Heart right ventricle (tissue), 16 donors: Measurements from ENCODE around the gene C6orf15. TPM values are rescaled to one million over a fixed set of nuclear protein-coding genes. Genes with fewer than 3 reads are reported as not detected.

Source experiments
- ATAC-seq, 8 donors: fragments of 200-7000 bp; cut with Tn5 transposase; one replicate each; pipeline ENCODE4 v1.9.1; 2020; ENCODE audit warnings: mild to moderate bottlenecking in 8 of 8, moderate library complexity in 8 of 8, moderate number of reproducible peaks in 1 of 8
- DNase-seq, 2 donors: peaks; one replicate each; pipeline ENCODE4 v3.0.0-alpha.2; 2020
- H3K27ac ChIP-seq, 10 donors: fragments of 200-600 bp; sonication (generic) in 2 of 10; one replicate each; pipeline versions ENCODE4 v1.5.0 to v1.8.0; 2020 to 2022; ENCODE audit warnings: mild to moderate bottlenecking in 3 of 10
- H3K27me3 ChIP-seq, 7 donors: fragments of 200-600 bp; one replicate each; pipeline ENCODE4 v1.8.0; 2021 to 2022; ENCODE audit warnings: mild to moderate bottlenecking in 2 of 7
- H3K36me3 ChIP-seq, 9 donors: fragments of 200-600 bp; sonication (generic) in 1 of 9; one replicate each; pipeline versions ENCODE4 v1.5.0 to v1.8.0; 2020 to 2022; ENCODE audit warnings: mild to moderate bottlenecking in 2 of 9
- H3K4me1 ChIP-seq, 9 donors: fragments of 200-600 bp; sonication (generic) in 1 of 9; one replicate each; pipeline versions ENCODE4 v1.5.0 to v1.8.0; 2020 to 2022; ENCODE audit warnings: mild to moderate bottlenecking in 4 of 9
- H3K4me3 ChIP-seq, 10 donors: fragments of 200-600 bp; sonication (generic) in 2 of 10; one replicate each; pipeline versions ENCODE4 v1.5.0 to v1.8.0; 2020 to 2022; ENCODE audit warnings: mild to moderate bottlenecking in 7 of 10, moderate library complexity in 2 of 10
- H3K9me3 ChIP-seq, 11 donors: fragments of 200-600 bp in 10 of 11; sonication (generic) in 2 of 11; one replicate each; pipeline versions ENCODE4 v1.5.0 to v1.8.0; 2013 to 2022; ENCODE audit warnings: mild to moderate bottlenecking in 2 of 11, control low read depth in 1 of 11, moderate library complexity in 1 of 11
- WGBS, 2 donors: extraction: QIAGEN DNeasy Blood & Tissue Kit; methylation state at CpG; one replicate each; pipeline ENCODE4 v1.1.7; 2013; ENCODE audit warnings: inconsistent platforms in 1 of 2; 5-methylcytosine and 5-hydroxymethylcytosine counted together
- intact Hi-C, 10 donors: fragments of 100-400 bp; cut with DNase I; formaldehyde crosslinking; loops; one replicate each; pipeline versions ENCODE4 v1.11.1 to v1.14.2; 2022
- polyA plus RNA-seq, 2 donors: library from polyadenylated mRNA; stranded (reverse); fragments of 200-250 nt; gene quantifications; one replicate each; pipeline ENCODE4 v1.2.3, GENCODE V29; 2013
- total RNA-seq, 10 donors: library from RNA; stranded (reverse); fragmentation: NEBNext Ultra II Directional in 3 of 10; extraction: Animal tissue kit (Norgen Biotek cat#: 25700) in 3 of 10; gene quantifications; one replicate each; pipeline versions ENCODE4 v1.2.1 to v1.2.4, GENCODE V29; 2021 to 2023
- TF ChIP-seq, protein P1 (sequence below), 9 donors: fragments of 200-600 bp; sonication (generic) in 2 of 9; IDR thresholded peaks; one replicate each; pipeline versions ENCODE4 v1.5.0 to v1.8.0; 2021 to 2022; ENCODE audit warnings: antibody characterized with exemption in 9 of 9, mild to moderate bottlenecking in 5 of 9, moderate library complexity in 1 of 9
- donor health status: Arrhythmogenic right ventricular cardiomyopathy.
- donor health status: ischemic (EF 13 %, LVEDD 7.1; RV severe dilation, severe dysfunction).
- donor health status: healthy with polysubstance abuse.
- donor health status: DM: no; HTN: yes; CAD: no.
- donor health status: DM: no; HTN: no; CAD: no.
- donor health status: ischemic (EF 25% LVEDD 6.9; RV normal size, moderate dysfunction).
- donor health status: ischemic (EF 25% LVEDD 5.7; RV mildly dilated, moderate dysfunction).
- donor health status: healthy.
- donor health status: DM: yes; HTN: yes; CAD: no.
- donor health status: Ischemic cardiomyopathy.
- donor health status: ischemic (EF 35%, LVEDD 5.7; RV mildly dilated, moderate dysfunction).
- donor health status: nonischemic (EF 11% LVEDD 7.7; RV severe dilation, severe dysfunction).
- donor health status: DM: yes; HTN: yes; CAD: no.
- donor health status: PGD.
- donor health status: ischemic (EF 29% LVEDD 5.4; RV normal size, mild dysfunction).
- donor health status: nonischemic (EF 23%, LVEDD 6.1; RV moderate dilation, normal function).

C6orf15 gene
- total and polyA plus RNA-seq, 12 donors: not detected

DNA sequence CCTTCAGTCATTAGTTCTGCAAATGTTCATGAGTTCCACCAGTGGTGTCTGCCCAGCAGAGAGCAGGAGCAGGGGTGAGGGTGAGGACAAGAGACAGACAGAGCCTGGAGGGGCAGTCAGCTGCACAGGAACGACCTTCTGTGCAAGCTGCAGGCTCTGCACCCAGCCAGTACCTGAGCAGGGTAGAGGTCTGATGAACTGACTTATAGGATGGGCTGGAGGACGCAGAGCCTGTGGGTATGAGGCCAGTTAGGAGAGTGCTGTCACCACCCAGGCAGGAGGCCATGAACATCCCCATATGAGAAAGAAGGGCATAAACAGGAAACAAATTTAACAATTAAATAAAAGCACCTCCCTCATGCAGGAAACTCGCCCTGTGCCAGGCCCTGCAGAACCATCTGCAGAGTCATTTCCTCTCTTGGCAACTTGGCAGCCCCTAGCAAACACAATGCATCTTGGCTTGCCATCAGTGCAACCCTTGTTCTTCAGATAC, 17.9 kb downstream of the C6orf15 start:
- WGBS, 2 donors: 47 to 67% methylated on average over 3 of the region's 3 CpGs
- Histone ChIP-seq H3K36me3 (no peaks in the 10 kb centered on the region), H3K27ac (peak overlapping the region in 5 of 10 donors; percentile 16 to 73 (median 52)), H3K4me3 (no peak overlapping the region), H3K4me1 (peaks cover 0 to 24% (median 15%) of the 10 kb centered on the region in 9 donors), H3K9me3 (no peaks in the 10 kb centered on the region), H3K27me3 (no peaks in the 10 kb centered on the region)
- intact Hi-C loops: no loop called here
- DNase-seq (no peak), ATAC-seq (peak; percentile 11 to 69 (median 50))
- TF ChIP-seq, protein P1, sequence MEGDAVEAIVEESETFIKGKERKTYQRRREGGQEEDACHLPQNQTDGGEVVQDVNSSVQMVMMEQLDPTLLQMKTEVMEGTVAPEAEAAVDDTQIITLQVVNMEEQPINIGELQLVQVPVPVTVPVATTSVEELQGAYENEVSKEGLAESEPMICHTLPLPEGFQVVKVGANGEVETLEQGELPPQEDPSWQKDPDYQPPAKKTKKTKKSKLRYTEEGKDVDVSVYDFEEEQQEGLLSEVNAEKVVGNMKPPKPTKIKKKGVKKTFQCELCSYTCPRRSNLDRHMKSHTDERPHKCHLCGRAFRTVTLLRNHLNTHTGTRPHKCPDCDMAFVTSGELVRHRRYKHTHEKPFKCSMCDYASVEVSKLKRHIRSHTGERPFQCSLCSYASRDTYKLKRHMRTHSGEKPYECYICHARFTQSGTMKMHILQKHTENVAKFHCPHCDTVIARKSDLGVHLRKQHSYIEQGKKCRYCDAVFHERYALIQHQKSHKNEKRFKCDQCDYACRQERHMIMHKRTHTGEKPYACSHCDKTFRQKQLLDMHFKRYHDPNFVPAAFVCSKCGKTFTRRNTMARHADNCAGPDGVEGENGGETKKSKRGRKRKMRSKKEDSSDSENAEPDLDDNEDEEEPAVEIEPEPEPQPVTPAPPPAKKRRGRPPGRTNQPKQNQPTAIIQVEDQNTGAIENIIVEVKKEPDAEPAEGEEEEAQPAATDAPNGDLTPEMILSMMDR (IDR thresholded peaks at IDR 0.05): no peak

- no peaks in the 10 kb centered on the region for H3K27me3 ChIP-seq
- TF ChIP-seq, protein P1 (IDR thresholded peaks at IDR 0.05): no peak
- peaks cover 0 to 24% (median 15%) of the 10 kb centered on the region in 9 donors for H3K4me1 ChIP-seq
- no peaks in the 10 kb centered on the region for H3K36me3 ChIP-seq
- no peaks in the 10 kb centered on the region for H3K9me3 ChIP-seq
- H3K4me3 ChIP-seq: no peak overlapping the region
- DNase-seq: no peak
- intact Hi-C loops: no loop called here
- ATAC-seq: peak in 4 of 8 donors; percentile 51 to 75 (median 58)
- peak overlapping the region in 4 of 10 donors; percentile 26 to 52 (median 32) for H3K27ac ChIP-seq
- WGBS, 2 donors: 87 to 89% methylated on average over 12 of the region's 12 CpGs
Observed at GRCh38 chr6:31092769-31093505, 19.4 kb downstream of the C6orf15 start.

DNA sequence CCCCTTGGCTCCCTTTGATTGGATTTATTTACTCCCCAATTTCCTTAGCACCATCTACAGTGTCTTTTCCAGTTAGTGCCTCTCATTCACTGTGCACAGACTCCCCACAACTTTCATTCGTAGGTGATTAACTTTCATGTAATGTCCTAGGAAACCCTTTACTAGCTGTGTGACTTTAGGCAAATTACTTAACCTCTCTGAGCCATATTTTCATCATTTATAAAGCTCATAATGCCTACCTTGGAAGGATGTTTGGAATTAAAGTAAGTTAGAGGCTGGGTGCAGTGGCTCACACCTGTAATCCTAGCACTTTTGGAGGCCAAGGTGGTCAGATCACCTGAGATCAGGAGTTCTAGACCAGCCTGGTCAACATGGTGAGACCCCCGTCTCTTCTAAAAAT, 20.1 kb downstream of the C6orf15 start:
- ATAC-seq: no peak
- no peak overlapping the region for H3K4me3 ChIP-seq
- WGBS, 2 donors: 94 to 97% methylated on average over 2 of the region's 2 CpGs
- H3K27me3 ChIP-seq: no peaks in the 10 kb centered on the region
- intact Hi-C loops: no loop called here
- TF ChIP-seq, protein P1 (IDR thresholded peaks at IDR 0.05): no peak
- H3K36me3 ChIP-seq: no peaks in the 10 kb centered on the region
- H3K9me3 ChIP-seq: no peaks in the 10 kb centered on the region
- peaks cover 0 to 23% (median 17%) of the 10 kb centered on the region in 9 donors for H3K4me1 ChIP-seq
- H3K27ac ChIP-seq: peak overlapping the region in 2 of 10 donors; percentile 5 to 26
- DNase-seq: no peak

DNA sequence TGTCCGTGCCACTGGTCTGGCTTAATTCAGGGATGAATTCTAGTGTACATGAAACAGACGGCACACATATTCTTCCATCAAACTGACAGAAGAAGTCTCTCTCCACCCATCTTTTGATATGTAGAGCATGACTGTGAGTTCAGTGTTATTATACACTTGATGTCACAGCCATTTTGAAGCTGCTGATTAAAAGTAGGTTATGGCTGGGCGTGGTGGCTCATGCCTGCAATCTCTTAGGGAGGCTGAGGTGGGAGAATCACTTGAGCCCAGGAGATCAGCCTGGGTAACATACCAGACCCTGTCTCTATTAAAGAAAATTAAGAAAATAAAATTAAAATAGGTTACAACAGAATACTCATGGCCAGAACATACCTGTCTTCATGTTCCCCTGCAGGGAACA, 20.7 kb downstream of the C6orf15 start:
- no peak for DNase-seq
- TF ChIP-seq, protein P1 (IDR thresholded peaks at IDR 0.05): no peak
- no peak overlapping the region for H3K27ac ChIP-seq
- peaks cover 0 to 29% (median 17%) of the 10 kb centered on the region in 9 donors for H3K4me1 ChIP-seq
- no peaks in the 10 kb centered on the region for H3K9me3 ChIP-seq
- no peak overlapping the region for H3K4me3 ChIP-seq
- WGBS, 2 donors: 42 to 47% methylated on average over 3 of the region's 3 CpGs
- intact Hi-C loops: no loop called here
- ATAC-seq: no peak
- H3K27me3 ChIP-seq: no peaks in the 10 kb centered on the region
- no peaks in the 10 kb centered on the region for H3K36me3 ChIP-seq
